NCI-H1930 (cell line): Measurements from ENCODE around the gene PML.
A peak's percentile ranks its signal among the peaks of the same experiment; 100 is the strongest.

Experiments
- DNase-seq, 2 experiments: peaks; one replicate each; lab custom pipeline; 2025; lab: John Stamatoyannopoulos, UW

PML gene

GRCh38 chr15:73985101-73985873 is 9.2 kb upstream of the PML start:
- DNase-seq: no peak

DNA sequence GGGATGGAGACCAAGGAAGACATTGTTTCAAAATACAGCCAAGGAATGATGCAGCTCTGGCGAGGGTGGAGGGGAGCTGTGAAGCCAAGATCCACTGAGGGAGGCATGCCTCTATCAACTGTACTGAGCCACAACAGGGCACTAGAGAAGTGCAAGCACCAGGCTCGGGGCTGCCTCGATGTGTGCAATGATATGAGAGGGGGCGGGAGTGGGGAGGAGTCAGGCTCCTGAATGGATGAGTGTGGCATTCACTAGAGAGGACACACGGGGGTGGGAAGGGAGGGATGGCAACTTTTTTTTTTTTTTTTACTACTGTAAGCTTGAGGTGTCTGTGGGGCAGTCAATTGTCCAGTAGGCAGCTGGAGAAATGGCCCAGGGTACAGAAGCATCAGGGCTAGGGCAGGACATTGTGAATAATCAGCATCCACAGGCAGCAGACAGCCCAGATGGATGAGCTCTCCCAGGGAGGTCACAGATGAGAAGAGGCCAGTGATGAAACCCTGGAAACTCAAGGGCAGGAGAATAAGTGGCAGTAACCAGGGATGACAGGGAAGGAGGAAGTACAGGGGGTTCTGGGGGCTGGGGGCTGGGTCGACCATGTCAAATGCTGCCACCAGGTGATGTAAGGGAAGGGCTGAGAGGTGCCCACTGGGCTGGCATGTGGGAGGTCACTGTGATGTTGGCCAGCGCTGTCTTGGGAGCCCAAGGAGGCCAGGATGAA is 8.3 kb upstream of the PML start:
- no peak for DNase-seq

- DNase-seq: no peak
Measured at GRCh38 chr15:73986776-73987056, 7.8 kb upstream of the PML start.

GRCh38 chr15:73987250-73987649 is 7.3 kb upstream of the PML start:
- DNase-seq: no peak

DNA sequence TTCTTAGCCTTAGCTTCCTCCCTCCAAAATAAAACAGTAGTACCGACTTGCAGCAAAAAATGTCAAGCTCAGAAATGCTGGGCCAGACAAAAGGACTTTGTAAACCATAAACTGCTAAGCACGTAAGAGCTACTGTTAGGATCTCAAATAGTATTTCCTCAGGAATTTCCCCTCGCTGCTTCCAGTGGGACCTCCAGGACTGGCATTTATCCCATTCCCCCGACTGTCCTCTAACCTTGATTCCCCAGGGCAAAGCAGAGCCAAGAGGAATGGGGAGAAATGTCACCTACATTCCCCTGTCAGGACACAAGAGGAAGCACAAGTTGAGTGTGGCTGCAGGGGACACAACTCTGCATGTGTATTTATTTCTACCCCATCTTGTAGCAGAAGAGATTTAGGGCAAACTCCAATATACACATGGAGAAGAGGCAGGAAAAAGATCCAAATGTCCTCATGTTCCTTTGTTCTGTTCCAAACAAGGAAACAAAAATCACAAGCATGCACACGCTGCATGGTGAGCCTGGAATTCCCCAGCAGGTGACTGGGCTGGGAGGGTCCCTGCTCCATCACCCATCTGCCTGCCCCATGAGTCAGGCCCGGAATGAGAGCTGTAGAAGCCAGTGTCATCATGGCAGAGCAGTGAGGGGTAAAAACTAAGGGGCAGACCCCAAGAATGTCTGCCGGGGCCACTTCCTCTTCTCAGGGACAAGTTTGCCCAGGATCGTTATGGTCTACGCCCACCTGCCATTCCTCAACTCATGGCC is 6.7 kb upstream of the PML start:
- DNase-seq: no peak

GRCh38 chr15:73988445-73988969 is 6.0 kb upstream of the PML start:
- no peak for DNase-seq

GRCh38 chr15:73989001-73989798 is 5.3 kb upstream of the PML start:
- no peak for DNase-seq

- DNase-seq: no peak
Measured at GRCh38 chr15:73990250-73991005, 4.1 kb upstream of the PML start.

GRCh38 chr15:73991260-73991659 is 3.3 kb upstream of the PML start:
- no peak for DNase-seq

DNA sequence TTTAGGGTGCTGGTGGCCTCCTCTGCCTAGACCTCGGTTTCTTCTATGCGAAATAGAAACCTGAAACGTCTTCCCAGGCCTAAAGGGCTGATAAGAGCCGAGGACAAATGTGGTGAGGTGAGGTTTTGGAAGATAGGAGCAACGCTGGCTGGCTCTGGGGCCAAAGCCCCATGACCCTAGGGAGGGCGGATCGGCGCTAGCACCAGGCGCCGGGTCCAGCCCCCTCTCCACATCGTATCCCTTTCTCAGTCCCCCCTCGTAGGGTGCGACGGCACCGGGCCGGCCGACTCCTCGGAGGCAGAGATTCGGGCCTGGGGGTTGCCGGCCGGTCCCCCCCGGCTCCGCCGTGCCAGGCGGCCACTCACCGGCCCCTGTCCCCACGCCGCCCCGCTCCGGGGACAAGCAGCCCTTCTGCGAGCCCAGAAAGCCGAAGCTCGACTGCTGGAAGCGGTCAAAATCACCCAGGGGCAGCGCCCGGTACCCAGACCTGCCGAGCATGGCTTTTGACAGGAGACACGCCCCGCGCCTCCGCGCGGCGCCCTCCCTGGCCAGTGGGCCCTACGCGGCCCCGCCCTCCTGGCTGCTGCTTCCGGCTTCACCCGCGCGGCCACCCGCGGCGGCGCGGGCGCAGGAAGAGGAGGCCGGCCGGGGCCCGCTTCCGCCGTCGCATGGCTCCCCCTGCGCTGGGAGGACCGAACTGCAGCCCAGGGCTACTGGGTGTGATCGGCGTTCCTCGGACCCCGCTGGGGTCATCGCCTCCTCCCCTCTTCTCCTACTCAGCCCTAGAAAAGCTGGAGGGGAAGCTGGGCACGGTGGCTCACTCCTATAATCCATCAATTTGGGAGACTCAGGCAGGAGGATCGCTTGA is 2.6 kb upstream of the PML start, which contains the start of gene STOML1:
TSS of gene STOML1 (minus strand) at position 570 of the 868 bp plus-strand sequence. CDS start at position 498, 72 bp downstream.
- peak; percentile 71 to 86 for DNase-seq

- no peak for DNase-seq
Measured at GRCh38 chr15:73992594-73992898, 2.0 kb upstream of the PML start.

DNA sequence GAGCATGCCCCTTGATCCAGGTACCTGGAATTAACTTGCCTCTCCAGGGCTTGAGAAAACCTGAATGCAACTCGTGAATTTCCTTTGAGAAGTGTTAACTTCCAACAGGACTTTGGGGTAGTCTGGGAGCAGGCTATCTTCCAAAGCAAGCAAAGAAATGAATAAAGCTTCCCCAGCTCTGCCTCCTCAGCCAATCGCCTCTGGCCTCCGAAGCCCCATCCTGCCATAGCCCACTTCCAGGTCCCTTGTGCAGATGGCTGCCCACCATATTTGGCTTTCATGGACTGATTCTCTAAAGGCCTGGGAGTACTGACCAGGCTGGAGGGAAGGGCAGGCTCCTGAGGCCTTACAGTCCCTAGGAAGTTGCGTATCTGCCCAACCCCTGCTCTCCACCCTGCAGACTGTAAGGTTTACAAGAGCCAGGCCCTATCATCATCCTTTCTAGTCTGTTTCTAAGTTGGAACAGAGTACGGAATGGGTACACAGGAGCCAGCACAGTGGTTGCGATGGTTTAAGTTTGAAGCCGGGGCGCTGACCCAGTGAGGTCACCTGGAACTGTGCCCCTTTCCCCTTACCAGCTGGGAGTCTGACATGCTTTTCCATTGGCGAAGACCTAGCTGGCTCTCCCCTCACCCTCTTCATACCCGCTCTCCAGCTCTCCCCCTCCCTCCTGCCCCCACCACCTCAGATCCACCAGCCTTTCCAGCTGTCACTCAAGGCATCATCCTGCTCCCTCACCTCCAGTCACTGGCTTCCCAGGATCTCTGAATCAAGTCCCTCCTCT is 1.1 kb upstream of the PML start:
- no peak for DNase-seq

DNA sequence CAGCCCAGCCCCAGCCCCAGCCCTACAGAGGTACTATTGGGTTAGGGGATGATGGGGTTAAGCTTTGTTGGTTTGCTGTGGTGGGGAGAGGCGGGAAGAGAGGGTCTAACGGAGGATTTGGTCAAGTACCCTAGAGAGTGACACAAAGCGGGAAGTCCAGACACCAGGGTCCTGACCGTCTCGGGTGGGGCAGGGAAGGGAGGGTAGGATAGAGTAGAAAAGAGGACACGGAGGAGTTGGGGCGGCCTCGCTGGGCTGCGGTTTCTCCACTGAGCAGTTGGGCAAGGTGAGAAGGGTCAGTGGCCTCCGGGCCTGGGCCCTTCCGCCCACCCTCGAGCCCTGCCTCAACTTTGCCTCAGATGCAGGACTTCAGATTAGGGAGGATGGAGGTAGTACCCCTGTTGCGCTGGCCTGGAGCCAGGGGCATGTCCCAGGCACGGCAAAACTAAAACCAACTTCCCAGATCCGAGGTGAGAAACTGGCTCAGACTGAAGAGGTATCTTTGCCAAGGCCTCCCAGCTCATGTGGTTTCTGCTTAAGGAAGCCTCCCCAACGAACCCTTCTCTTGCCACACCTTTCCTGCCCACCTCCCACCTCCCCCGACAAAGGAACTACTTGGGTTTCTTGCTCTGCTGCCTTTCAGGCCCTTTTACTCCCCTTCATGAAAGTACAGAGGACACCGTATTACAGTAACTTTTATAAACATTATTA is 551 bp downstream of the PML start:
- no peak for DNase-seq

GRCh38 chr15:73996267-73996666 is 1.8 kb downstream of the PML start:
- no peak for DNase-seq

DNA sequence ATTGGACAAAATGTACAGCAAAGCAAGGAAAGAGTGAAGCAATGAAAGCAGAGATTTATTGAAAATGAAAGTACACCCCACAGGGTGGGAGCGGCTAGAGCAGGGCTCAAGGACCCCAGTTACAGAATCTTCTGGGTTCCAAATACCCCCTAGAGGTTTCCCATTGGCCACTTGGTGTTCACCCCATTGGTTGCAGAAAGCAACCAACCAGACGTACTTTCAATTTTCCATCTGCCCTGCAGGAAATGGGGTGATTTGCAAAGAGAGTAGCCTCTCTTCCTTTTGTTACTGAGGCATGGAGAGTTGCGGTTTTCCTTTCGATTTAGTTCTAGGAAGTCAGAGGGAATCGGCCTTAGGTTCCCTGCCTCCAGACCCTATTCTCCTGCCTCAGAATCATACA is 2.4 kb downstream of the PML start:
- DNase-seq: no peak

DNA sequence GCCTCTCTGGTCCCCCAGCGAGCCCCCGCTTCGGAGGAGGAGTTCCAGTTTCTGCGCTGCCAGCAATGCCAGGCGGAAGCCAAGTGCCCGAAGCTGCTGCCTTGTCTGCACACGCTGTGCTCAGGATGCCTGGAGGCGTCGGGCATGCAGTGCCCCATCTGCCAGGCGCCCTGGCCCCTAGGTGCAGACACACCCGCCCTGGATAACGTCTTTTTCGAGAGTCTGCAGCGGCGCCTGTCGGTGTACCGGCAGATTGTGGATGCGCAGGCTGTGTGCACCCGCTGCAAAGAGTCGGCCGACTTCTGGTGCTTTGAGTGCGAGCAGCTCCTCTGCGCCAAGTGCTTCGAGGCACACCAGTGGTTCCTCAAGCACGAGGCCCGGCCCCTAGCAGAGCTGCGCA is 3.5 kb downstream of the PML start:
- DNase-seq: no peak

GRCh38 chr15:74006774-74007639 is 12.5 kb downstream of the PML start:
- no peak for DNase-seq

DNA sequence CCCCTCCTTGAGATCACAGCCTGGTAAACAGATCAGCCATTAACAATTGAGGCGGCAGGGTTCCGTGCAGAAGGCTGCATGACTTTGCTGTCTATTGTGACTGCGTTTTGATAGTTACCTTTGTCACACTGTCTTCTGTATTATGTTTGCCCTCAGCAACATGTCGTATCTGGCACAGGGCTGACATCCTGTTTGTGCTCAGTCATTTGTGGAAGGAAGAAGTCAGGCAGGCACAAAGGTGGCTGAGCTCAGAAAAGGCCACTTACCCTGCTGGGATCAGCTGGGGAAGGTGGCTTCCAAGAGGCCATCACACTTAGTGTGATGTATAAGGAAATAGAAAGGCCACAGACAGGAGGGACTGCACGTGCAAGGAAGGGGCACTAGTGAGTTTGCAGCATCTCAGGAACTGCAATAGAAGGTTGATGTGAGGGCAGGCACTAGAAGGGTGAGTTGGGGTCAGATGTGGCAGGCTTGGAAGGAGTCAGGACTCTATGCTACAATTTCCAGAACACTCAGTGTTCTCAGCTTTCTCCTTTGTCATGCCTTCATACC is 13.4 kb downstream of the PML start:
- no peak for DNase-seq
